Natural killer cell (primary cell): ENCODE results near the gene ELOVL1. TPM values are rescaled to one million over a fixed set of nuclear protein-coding genes. Genes with fewer than 3 reads are reported as not detected.
"Not testable (repeated sequence)": the region's sequence is repeated elsewhere in the genome, so short reads cannot be mapped to it uniquely, and the experiment has no call there.

Experiments
- ATAC-seq, 3 donors: fragments of 150-1000 bp in 2 of 3; fragments of 200-7000 bp in 1 of 3; cut with Tn5 transposase; 1 replicate in 1 of 3; 2 replicates in 2 of 3; pipeline ENCODE4 v1.10.0; 2021; ENCODE audit warnings: mild to moderate bottlenecking in 2 of 3, moderate library complexity in 2 of 3
- DNase-seq, 2 donors: peaks; one replicate each; pipeline versions ENCODE4 v3.0.0 to v3.0.0-alpha.2; 2013 to 2021; ENCODE audit warnings: mixed read lengths in 1 of 2
- H3K27ac ChIP-seq: one replicate; pipeline ENCODE4 v1.5.1; 2013; ENCODE audit warnings: mild to moderate bottlenecking, low read length
- H3K27me3 ChIP-seq: one replicate; pipeline ENCODE4 v1.6.1; 2013; ENCODE audit warnings: low read length; ENCODE audit not compliant: control insufficient read depth, insufficient read depth
- H3K36me3 ChIP-seq: one replicate; pipeline ENCODE4 v1.6.1; 2013; ENCODE audit warnings: low read length; ENCODE audit not compliant: control insufficient read depth, insufficient read depth
- H3K4me1 ChIP-seq: one replicate; pipeline ENCODE4 v1.6.1; 2013; ENCODE audit warnings: low read length; ENCODE audit not compliant: control insufficient read depth, insufficient read depth
- H3K4me3 ChIP-seq: one replicate; pipeline ENCODE4 v1.5.1; 2013; ENCODE audit warnings: low read length
- H3K9me3 ChIP-seq: one replicate; pipeline ENCODE4 v1.6.1; 2013; ENCODE audit warnings: low read length; ENCODE audit not compliant: control insufficient read depth, insufficient read depth
- H3K27ac Mint-ChIP-seq, 2 donors: one replicate each; pipeline ENCODE4 v1.8.0; 2022; ENCODE audit warnings: mild to moderate bottlenecking in 2 of 2, mixed read lengths in 2 of 2, moderate library complexity in 1 of 2
- H3K27me3 Mint-ChIP-seq, 2 donors: one replicate each; pipeline ENCODE4 v1.8.0; 2022; ENCODE audit warnings: low read depth in 2 of 2, mixed read lengths in 2 of 2
- H3K36me3 Mint-ChIP-seq: one replicate; pipeline ENCODE4 v1.8.0; 2022; ENCODE audit warnings: mixed read lengths
- H3K4me1 Mint-ChIP-seq, 2 donors: one replicate each; pipeline ENCODE4 v1.8.0; 2022; ENCODE audit warnings: mixed read lengths in 2 of 2
- H3K4me3 Mint-ChIP-seq: one replicate; pipeline ENCODE4 v1.8.0; 2022; ENCODE audit warnings: mild to moderate bottlenecking, moderate library complexity, mixed read lengths
- H3K9me3 Mint-ChIP-seq, 2 donors: one replicate each; pipeline ENCODE4 v1.8.0; 2022; ENCODE audit warnings: mixed read lengths in 2 of 2
- WGBS: methylation state at CpG from one replicate; pipeline ENCODE4 v1.1.7; 2013; ENCODE audit warnings: missing lambda C conversion rate; ENCODE audit not compliant: insufficient coverage; 5-methylcytosine and 5-hydroxymethylcytosine counted together
- intact Hi-C: fragments of 100-400 bp; cut with micrococcal nuclease; formaldehyde crosslinking; loops from one replicate; pipeline ENCODE4 v1.14.2; 2022
- total RNA-seq, 4 donors: library from RNA; stranded (reverse); fragments of 120-200 nt in 1 of 4; gene quantifications; one replicate each; pipeline versions ENCODE4 v1.2.3 to v1.2.4, GENCODE V29; 2013 to 2022
- TF ChIP-seq, protein P1 (sequence below): fragments of 200-600 bp; IDR thresholded peaks from one replicate; pipeline ENCODE4 v1.8.0; 2022; ENCODE audit warnings: antibody characterized with exemption

ELOVL1 gene
- total RNA-seq, 3 donors from 2014 or later (not counting 1 experiment from before 2014, with no cell fraction given) = 53.2 to 73.0 (median 67.5) TPM

DNA sequence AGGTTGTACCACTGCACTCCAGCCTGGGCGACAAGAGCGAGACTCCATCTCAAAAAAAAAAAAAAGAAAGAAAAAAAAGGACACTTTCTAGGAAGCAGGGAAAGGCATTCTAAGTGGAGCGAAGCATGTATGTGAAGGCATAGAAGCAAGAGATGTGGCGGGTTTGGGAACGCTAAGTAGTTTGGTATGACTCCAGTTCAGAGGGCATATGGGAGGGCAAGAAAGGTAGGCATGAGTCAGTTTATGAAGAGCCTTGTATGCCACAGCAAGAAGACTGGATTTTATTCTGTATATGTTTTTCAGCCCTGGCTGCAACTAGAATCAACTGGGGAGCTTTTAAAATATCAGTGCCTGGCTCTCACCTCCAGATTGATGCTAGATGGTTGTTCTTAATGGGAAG lies 4.4 kb upstream of the ELOVL1 start:
- intact Hi-C loops = no loop called here
- Mint-ChIP-seq H3K9me3 (no peaks in the 10 kb centered on the region), H3K4me3 (no peak overlapping the region), H3K36me3 (no peaks in the 10 kb centered on the region), H3K4me1 (peaks cover 16 to 18% of the 10 kb centered on the region in 2 donors), H3K27me3 (no peaks in the 10 kb centered on the region), H3K27ac (no peak overlapping the region)
- TF ChIP-seq, protein P1, sequence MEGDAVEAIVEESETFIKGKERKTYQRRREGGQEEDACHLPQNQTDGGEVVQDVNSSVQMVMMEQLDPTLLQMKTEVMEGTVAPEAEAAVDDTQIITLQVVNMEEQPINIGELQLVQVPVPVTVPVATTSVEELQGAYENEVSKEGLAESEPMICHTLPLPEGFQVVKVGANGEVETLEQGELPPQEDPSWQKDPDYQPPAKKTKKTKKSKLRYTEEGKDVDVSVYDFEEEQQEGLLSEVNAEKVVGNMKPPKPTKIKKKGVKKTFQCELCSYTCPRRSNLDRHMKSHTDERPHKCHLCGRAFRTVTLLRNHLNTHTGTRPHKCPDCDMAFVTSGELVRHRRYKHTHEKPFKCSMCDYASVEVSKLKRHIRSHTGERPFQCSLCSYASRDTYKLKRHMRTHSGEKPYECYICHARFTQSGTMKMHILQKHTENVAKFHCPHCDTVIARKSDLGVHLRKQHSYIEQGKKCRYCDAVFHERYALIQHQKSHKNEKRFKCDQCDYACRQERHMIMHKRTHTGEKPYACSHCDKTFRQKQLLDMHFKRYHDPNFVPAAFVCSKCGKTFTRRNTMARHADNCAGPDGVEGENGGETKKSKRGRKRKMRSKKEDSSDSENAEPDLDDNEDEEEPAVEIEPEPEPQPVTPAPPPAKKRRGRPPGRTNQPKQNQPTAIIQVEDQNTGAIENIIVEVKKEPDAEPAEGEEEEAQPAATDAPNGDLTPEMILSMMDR = no peak
- no peak for DNase-seq
- H3K9me3 ChIP-seq = no peaks in the 10 kb centered on the region
- H3K27ac ChIP-seq = no peak overlapping the region
- no peaks in the 10 kb centered on the region for H3K27me3 ChIP-seq
- 94% methylated on average over 5 of the region's 5 CpGs for WGBS
- H3K4me3 ChIP-seq = no peak overlapping the region
- peaks cover 13% of the 10 kb centered on the region for H3K4me1 ChIP-seq
- ATAC-seq = no peak
- no peaks in the 10 kb centered on the region for H3K36me3 ChIP-seq

DNA sequence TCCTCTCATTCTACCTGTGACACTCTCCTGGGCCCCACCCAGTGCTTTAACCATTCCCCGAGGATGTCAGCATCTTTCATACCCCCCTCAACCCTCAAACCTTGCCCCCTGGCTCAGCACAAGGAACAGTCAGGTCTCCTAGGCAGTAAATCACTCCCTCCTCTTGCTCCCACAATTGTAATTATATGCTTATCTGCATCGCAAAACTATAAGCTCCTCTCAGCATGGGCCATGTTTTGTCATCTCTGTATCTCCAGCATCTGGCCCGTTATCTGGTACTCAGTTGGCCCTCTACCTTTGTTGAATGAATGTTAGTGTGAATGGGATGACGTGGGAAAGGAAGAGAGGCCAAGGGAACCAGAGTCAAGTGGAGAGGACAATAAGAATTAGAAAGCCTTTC lies 2.8 kb upstream of the ELOVL1 start:
- TF ChIP-seq, protein P1 = no peak
- H3K36me3 Mint-ChIP-seq = no peaks in the 10 kb centered on the region
- no peak for DNase-seq
- no peak for ATAC-seq
- H3K27me3 Mint-ChIP-seq = no peaks in the 10 kb centered on the region
- no peak overlapping the region for H3K27ac ChIP-seq
- intact Hi-C loops = no loop called here
- peaks cover under 1% of the 10 kb centered on the region for H3K36me3 ChIP-seq
- H3K4me3 Mint-ChIP-seq = no peak overlapping the region
- H3K4me1 Mint-ChIP-seq = peaks cover 23 to 34% of the 10 kb centered on the region in 2 donors
- H3K9me3 ChIP-seq = no peaks in the 10 kb centered on the region
- no peak overlapping the region for H3K4me3 ChIP-seq
- WGBS = 98% methylated on average over 4 of the region's 4 CpGs
- peak overlapping the region; percentile 43 to 45 for H3K27ac Mint-ChIP-seq
- H3K4me1 ChIP-seq = peaks cover 28% of the 10 kb centered on the region
- H3K27me3 ChIP-seq = no peaks in the 10 kb centered on the region
- no peaks in the 10 kb centered on the region for H3K9me3 Mint-ChIP-seq

DNA sequence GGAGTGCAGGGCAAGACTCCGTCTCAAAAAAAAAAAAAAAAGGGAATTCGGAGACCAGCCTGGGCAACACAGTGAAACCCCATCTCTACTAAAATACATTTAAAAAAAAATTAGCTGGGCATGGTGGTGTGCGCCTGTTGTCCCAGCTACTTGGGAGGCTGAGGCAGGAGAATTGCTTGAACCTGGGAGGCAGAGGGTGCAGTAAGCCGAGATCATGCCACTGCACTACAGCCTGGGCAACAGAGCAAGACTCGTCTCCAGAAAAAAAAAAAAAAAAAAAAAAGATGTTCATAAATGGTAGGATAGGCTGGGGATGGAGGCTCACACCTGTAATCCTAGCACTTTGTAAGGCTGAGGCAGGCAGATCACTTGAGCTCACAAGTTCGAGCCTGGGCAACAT lies 2.0 kb upstream of the ELOVL1 start:
- H3K9me3 Mint-ChIP-seq, H3K36me3 ChIP-seq, H3K36me3 Mint-ChIP-seq, H3K4me3 ChIP-seq, ATAC-seq, DNase-seq, H3K27me3 Mint-ChIP-seq, H3K27ac ChIP-seq, H3K27ac Mint-ChIP-seq, intact Hi-C loops, H3K27me3 ChIP-seq, H3K9me3 ChIP-seq, H3K4me3 Mint-ChIP-seq: not testable (repeated sequence)
- WGBS = 99% methylated on average over 4 of the region's 6 CpGs
- H3K4me1 ChIP-seq = peaks cover 28% of the 10 kb centered on the region
- H3K4me1 Mint-ChIP-seq = peaks cover 30 to 42% of the 10 kb centered on the region in 2 donors

DNA sequence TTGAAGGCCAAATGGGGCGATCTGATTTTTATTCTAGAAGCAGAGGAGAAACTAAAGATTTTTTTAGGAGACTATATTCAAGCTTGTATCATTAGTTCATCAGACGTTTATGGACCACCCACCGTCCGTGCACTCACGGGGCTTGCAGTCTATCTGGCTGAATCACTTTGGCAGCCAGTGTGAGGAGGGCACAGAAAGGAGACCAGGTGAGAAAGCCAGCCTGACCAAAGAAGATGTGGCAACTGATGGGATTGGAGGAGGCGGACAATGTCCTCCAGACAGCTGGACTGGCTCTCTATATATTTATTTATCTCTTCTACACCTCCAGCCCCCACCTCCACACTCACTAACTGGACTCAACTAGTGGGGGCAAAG lies 822 bp upstream of the ELOVL1 start:
- H3K4me3 ChIP-seq = peak overlapping the region; percentile 88
- H3K9me3 ChIP-seq = no peaks in the 10 kb centered on the region
- Mint-ChIP-seq H3K27ac (peak overlapping the region; percentile 90 to 94), H3K27me3 (no peaks in the 10 kb centered on the region), H3K4me1 (peaks cover 35 to 53% of the 10 kb centered on the region in 2 donors), H3K9me3 (no peaks in the 10 kb centered on the region), H3K36me3 (no peaks in the 10 kb centered on the region), H3K4me3 (peak overlapping the region; percentile 96)
- H3K27ac ChIP-seq = peak overlapping the region; percentile 79
- TF ChIP-seq, protein P1 = no peak
- peaks cover 30% of the 10 kb centered on the region for H3K4me1 ChIP-seq
- intact Hi-C loops = loop anchor here (1.0 kb wide), 1 partner anchor 10 kb away; the partner anchor contains the start of gene CDC20
- ATAC-seq (no peak), DNase-seq (no peak)
- WGBS = 7% methylated on average over 5 of the region's 6 CpGs
- peaks cover 19% of the 10 kb centered on the region for H3K36me3 ChIP-seq
- no peaks in the 10 kb centered on the region for H3K27me3 ChIP-seq
